ENCODE data around the gene SLC19A1. TPM values are rescaled to one million over a fixed set of nuclear protein-coding genes. Genes with fewer than 3 reads are reported as not detected.

The SLC19A1 gene
- polyA plus RNA-seq, 1 of the 3 experiments (the other 2 are of a cell fraction): 15.0 TPM

GRCh38 chr21:45580181-45580575 lies 37.9 kb upstream of the SLC19A1 start:
- CTCF ChIA-PET: interaction anchor here (1.2 kb wide), 1 partner anchor 24 kb away, joined by 4 read pairs; no protein-coding TSS in a partner anchor

More at GRCh38 chr21:45580181-45580575, 37.9 kb upstream of the SLC19A1 start:
- TF ChIP-seq RFX5 (IDR thresholded peaks at IDR 0.05; ENCODE audit: low read length): no peak
- no peak for TF ChIP-seq SMC3 (IDR thresholded peaks at IDR 0.05; ENCODE audit: low read depth, low read length)
- TF ChIP-seq ZBTB33 (IDR thresholded peaks at IDR 0.05; ENCODE audit: borderline replicate concordance, low read depth): no peak
- TF ChIP-seq MAX (IDR thresholded peaks at IDR 0.05; ENCODE audit: low read depth): no peak
- TF ChIP-seq NRF1 (IDR thresholded peaks at IDR 0.05; ENCODE audit: low read depth, low read length): no peak
- no peak for TF ChIP-seq TAF1 (IDR thresholded peaks at IDR 0.05; ENCODE audit: borderline replicate concordance, low read depth, low read length)
- no peak for TF ChIP-seq TCF12 (IDR thresholded peaks at IDR 0.05)
- no peak for TF ChIP-seq RXRA (IDR thresholded peaks at IDR 0.05; ENCODE audit: borderline replicate concordance, low read depth)
- TF ChIP-seq MXI1 (IDR thresholded peaks at IDR 0.05; ENCODE audit: low read depth, low read length): no peak
- TF ChIP-seq SIN3A (IDR thresholded peaks at IDR 0.05; ENCODE audit: borderline replicate concordance, low read depth, low read length): no peak
- TF ChIP-seq FOXM1 (IDR thresholded peaks at IDR 0.05; ENCODE audit: low read depth): no peak
- no peak for TF ChIP-seq NFIC (IDR thresholded peaks at IDR 0.05; ENCODE audit: borderline replicate concordance)
- TF ChIP-seq REST (IDR thresholded peaks at IDR 0.05; ENCODE audit: low read depth, low read length): no peak
- no peak for TF ChIP-seq IRF3 (IDR thresholded peaks at IDR 0.05; ENCODE audit: low read depth, low read length)
- TF ChIP-seq RCOR1 (IDR thresholded peaks at IDR 0.05; ENCODE audit: low read length): no peak
- no peak for TF ChIP-seq ELF1 (IDR thresholded peaks at IDR 0.05)
- TF ChIP-seq USF1 (IDR thresholded peaks at IDR 0.05; ENCODE audit: borderline replicate concordance, low read depth): no peak
- TF ChIP-seq CTCF (IDR thresholded peaks at IDR 0.05): no peak
- TF ChIP-seq POLR2AphosphoS5 (IDR thresholded peaks at IDR 0.05; ENCODE audit: low read depth, low read length): no peak
- TF ChIP-seq TEAD4 (IDR thresholded peaks at IDR 0.05; ENCODE audit: borderline replicate concordance, insufficient read depth): no peak
- Histone ChIP-seq H3K9ac (no peak overlapping the region), H3K9me2 (no peaks in the 10 kb centered on the region), H2AFZ (ENCODE audit: low read depth) (no peak overlapping the region), H3K36me3 (replicated peaks in 1 of 2; ENCODE audit: control insufficient read depth in 1 of 2, insufficient read depth in 2 of 2, low read length in 1 of 2) (no peaks in the 10 kb centered on the region), H3K9me3 (no peaks in the 10 kb centered on the region), H3K27ac (ENCODE audit: low read depth in 2 of 2, low read length in 1 of 2) (no peak overlapping the region), H3K27me3 (ENCODE audit: insufficient read depth) (no peaks in the 10 kb centered on the region), H3K79me2 (ENCODE audit: insufficient read depth) (no peaks in the 10 kb centered on the region), H3F3A (replicated peaks; ENCODE audit: insufficient read depth) (no peaks in the 10 kb centered on the region), H3K4me2 (no peak overlapping the region), H4K20me1 (ENCODE audit: insufficient read depth) (no peaks in the 10 kb centered on the region), H3K4me3 (ENCODE audit: low read depth in 2 of 2, low read length in 1 of 2) (no peak overlapping the region), H3K4me1 (ENCODE audit: control insufficient read depth in 1 of 2, insufficient read depth in 2 of 2, low read depth in 1 of 2, low read length in 1 of 2) (peaks cover 0 to 33% of the 10 kb centered on the region in 2 experiments; a peak in 1 of 4 replicates)
- POLR2A ChIA-PET: no interaction called here
- DNase-seq: no peak
- WGBS (ENCODE audit: low lambda C conversion rate): 95% methylated on average over 6 of the region's 8 CpGs

Measured in SK-N-SH (cell line).